SK-N-MC (cell line): ENCODE measurements around the gene TMEM171.

ENCODE experiments used
- EZH2 ChIP-seq: fragments of 200-600 bp; sonication (generic); IDR thresholded peaks from one replicate; pipeline ENCODE4 v1.6.1; 2017; ENCODE audit warnings: antibody characterized with exemption
- FOXP2 ChIP-seq: optimal IDR thresholded peaks from 2 replicates; pipeline ENCODE3; 2011; ENCODE audit warnings: mild to moderate bottlenecking, moderate library complexity; ENCODE audit not compliant: insufficient read depth; ENCODE audit errors: extremely low read length, control extremely low read depth
- POLR2AphosphoS5 ChIP-seq: IDR thresholded peaks from 2 replicates; pipeline ENCODE4 v1.6.1; 2012; ENCODE audit warnings: mild to moderate bottlenecking, low read depth, low read length, borderline replicate concordance

GRCh38 chr5:73143716-73144115 is 23.3 kb downstream of the TMEM171 start:
- no peak for TF ChIP-seq POLR2AphosphoS5
- no peak for TF ChIP-seq EZH2
- no peak for TF ChIP-seq FOXP2
